Activated naive CD8-positive, alpha-beta T cell treated with anti-CD3 and anti-CD28 coated beads, Interleukin-2, amount 10 ng/mL, durations not matched to agents 7 days and 5 days (primary cell): ENCODE results near the gene AK8. TPM values are rescaled to one million over a fixed set of nuclear protein-coding genes. Genes with fewer than 3 reads are reported as not detected.
"Not testable (repeated sequence)": the region's sequence is repeated elsewhere in the genome, so short reads cannot be mapped to it uniquely, and the experiment has no call there.

Source experiments
- ATAC-seq: fragments of 150-1000 bp; cut with Tn5 transposase; one replicate; pipeline ENCODE4 v1.10.0; 2021; ENCODE audit warnings: low read depth, moderate library complexity
- POLR2A ChIA-PET: fragments of 350-600 bp; sonication (Branson Sonifier 250); formaldehyde crosslinking; loops from one replicate; lab custom pipeline; 2021; ENCODE audit warnings: antibody characterized with exemption; lab: Charles Lee
- DNase-seq: peaks from one replicate; pipeline ENCODE4 v3.0.0; 2021
- H3K27ac Mint-ChIP-seq: one replicate; pipeline ENCODE4 v1.8.0; 2022; ENCODE audit warnings: mild to moderate bottlenecking, mixed read lengths
- H3K27me3 Mint-ChIP-seq: one replicate; pipeline ENCODE4 v1.8.0; 2022; ENCODE audit warnings: mild to moderate bottlenecking, moderate library complexity, mixed read lengths
- H3K36me3 Mint-ChIP-seq: one replicate; pipeline ENCODE4 v1.8.0; 2021; ENCODE audit warnings: mild to moderate bottlenecking, mixed read lengths
- H3K4me1 Mint-ChIP-seq: one replicate; pipeline ENCODE4 v1.8.0; 2021; ENCODE audit warnings: mixed read lengths
- H3K4me3 Mint-ChIP-seq: one replicate; pipeline ENCODE4 v1.8.0; 2022; ENCODE audit warnings: mild to moderate bottlenecking, moderate library complexity, mixed read lengths
- H3K9me3 Mint-ChIP-seq: one replicate; pipeline ENCODE4 v1.8.0; 2021; ENCODE audit warnings: mixed read lengths
- total RNA-seq, 2 experiments: library from RNA; stranded (reverse); gene quantifications; one replicate each; pipeline ENCODE4 v1.2.3, GENCODE V29; 2021

The AK8 gene
- total RNA-seq, 2 experiments from 2014 or later = 0.30 TPM; not detected in 1

DNA sequence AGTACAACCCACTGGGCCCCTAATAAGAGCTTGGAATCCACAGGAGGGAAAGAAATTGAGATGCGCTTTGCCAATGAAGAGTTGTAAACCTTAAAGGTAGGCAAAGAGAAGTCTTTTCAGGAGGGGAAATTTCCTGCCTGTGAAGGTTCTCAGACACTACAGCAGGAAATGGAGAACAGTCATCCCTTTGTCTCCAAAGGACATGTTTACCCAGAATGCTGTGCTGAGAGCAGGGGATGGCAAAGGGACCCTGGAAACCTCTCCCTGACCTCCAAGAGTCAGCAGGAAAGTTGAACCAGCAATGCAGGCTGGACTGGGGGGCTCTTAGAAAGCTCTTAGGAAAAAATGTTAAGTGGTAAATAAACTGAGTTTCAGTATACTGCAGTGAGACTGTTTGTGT lies 103.2 kb downstream of the AK8 start:
- POLR2A ChIA-PET = no interaction called here
- H3K36me3 Mint-ChIP-seq = peaks cover 14% of the 10 kb centered on the region
- no peak for DNase-seq
- no peak for ATAC-seq
- no peaks in the 10 kb centered on the region for H3K9me3 Mint-ChIP-seq
- H3K4me1 Mint-ChIP-seq = peaks cover 18% of the 10 kb centered on the region
- no peak overlapping the region for H3K27ac Mint-ChIP-seq
- H3K27me3 Mint-ChIP-seq = peaks cover 3% of the 10 kb centered on the region
- no peak overlapping the region for H3K4me3 Mint-ChIP-seq

GRCh38 chr9:132773764-132774339 lies 104.2 kb downstream of the AK8 start:
- ATAC-seq = no peak
- no peaks in the 10 kb centered on the region for H3K9me3 Mint-ChIP-seq
- H3K4me3 Mint-ChIP-seq = peak overlapping the region; percentile 23
- no peak for DNase-seq
- peaks cover 14% of the 10 kb centered on the region for H3K36me3 Mint-ChIP-seq
- peak overlapping the region; percentile 59 for H3K27ac Mint-ChIP-seq
- H3K27me3 Mint-ChIP-seq = no peaks in the 10 kb centered on the region
- POLR2A ChIA-PET = interaction anchor here (0.6 kb wide), 1 partner anchor 75 kb away, joined by 3 read pairs; no protein-coding TSS in a partner anchor
- H3K4me1 Mint-ChIP-seq = peaks cover 13% of the 10 kb centered on the region

DNA sequence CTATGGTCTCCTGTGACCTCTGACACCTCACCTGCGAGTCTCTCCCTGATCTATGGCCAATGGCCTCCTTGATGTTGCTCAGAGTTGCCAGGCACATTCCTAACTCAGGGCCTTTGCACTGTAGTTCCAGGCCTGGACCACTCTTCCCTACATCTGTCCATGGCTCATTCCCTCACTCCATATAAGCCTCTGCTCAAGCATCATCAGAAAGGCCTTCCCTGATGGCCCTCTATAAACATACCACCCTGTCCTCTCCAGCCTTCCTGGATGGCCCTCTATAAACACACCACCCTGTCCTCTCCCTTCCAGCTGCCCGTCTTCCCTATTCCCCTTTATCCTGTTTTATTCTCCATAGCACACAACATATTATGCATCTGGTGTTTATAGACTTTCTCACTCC lies 105.0 kb downstream of the AK8 start:
- H3K36me3 Mint-ChIP-seq = peaks cover 14% of the 10 kb centered on the region
- H3K27ac Mint-ChIP-seq = peak overlapping the region; percentile 9
- H3K9me3 Mint-ChIP-seq = no peaks in the 10 kb centered on the region
- no peak overlapping the region for H3K4me3 Mint-ChIP-seq
- peaks cover 17% of the 10 kb centered on the region for H3K4me1 Mint-ChIP-seq
- no peaks in the 10 kb centered on the region for H3K27me3 Mint-ChIP-seq
- ATAC-seq (no peak), DNase-seq (no peak)
- POLR2A ChIA-PET = no interaction called here

DNA sequence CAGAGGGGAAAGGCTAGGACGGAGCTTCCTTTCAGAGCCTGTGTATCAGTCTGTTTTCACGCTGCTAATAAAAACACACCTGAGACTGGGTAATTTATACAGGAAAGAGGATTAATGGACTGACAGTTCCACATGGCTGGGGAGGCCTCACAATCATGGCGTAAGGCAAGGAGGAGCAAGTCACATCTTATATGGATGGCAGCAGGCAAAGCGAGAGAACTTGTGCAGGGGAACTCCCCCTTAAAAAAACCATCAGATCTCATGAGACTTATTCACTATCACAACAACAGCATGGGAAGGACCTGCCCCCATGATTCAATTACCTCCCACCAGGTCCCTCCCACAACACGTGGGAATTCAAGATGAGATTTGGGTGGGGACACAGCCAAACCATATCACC lies 106.3 kb downstream of the AK8 start:
- H3K27ac Mint-ChIP-seq, H3K27me3 Mint-ChIP-seq, H3K9me3 Mint-ChIP-seq, H3K4me3 Mint-ChIP-seq, DNase-seq, POLR2A ChIA-PET, ATAC-seq: not testable (repeated sequence)
- Mint-ChIP-seq H3K36me3 (peaks cover 14% of the 10 kb centered on the region), H3K4me1 (peaks cover 17% of the 10 kb centered on the region)

- no peak overlapping the region for H3K27ac Mint-ChIP-seq
Observed at GRCh38 chr9:132770770-132771310, 107.2 kb downstream of the AK8 start.

DNA sequence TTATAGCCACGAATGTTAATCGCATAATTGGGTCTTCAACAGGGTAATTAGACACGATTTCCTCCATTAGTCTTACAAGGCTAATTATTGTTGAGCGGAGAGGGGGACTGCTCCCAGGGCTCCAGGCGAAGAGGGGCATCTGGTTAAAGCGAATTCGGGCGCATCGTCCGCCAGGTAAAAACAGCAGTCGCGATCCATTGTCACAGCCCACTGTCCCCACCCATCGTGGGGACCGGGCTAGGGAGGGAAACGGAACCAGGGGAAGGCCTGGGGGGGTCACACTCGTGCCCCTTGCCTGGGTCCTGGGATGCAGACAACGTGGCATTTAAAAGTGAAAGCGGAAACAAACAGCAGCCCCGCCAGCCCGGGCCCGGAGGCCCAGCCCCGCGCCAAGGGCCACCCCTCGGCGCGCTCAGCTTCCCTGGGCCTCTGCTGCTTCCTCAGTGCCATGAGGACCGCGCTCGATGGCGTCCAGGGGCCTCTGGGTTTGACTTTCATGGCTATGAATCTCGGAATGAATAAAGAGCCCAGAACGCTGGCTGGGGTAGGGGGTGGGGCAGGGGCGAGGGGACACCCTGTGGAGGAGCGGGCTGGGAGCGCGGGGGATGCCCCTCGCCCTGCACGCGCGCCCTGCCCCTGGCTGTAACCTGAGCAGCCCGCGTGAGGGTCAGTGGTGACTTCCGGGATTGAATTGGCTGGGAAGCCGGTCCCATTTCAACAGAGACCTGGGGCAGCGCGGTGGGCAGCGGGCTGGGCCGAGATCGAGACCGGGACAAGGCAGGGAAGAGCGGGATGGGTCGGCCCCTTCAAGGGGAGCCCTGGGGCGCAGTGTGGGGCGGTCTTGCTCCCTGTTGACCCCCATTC lies 107.9 kb downstream of the AK8 start:
- H3K9me3 Mint-ChIP-seq = no peaks in the 10 kb centered on the region

More at GRCh38 chr9:132770770-132771310, 107.2 kb downstream of the AK8 start:
- ATAC-seq = no peak
- Mint-ChIP-seq H3K4me1 (peaks cover 17% of the 10 kb centered on the region), H3K9me3 (no peaks in the 10 kb centered on the region), H3K27me3 (peaks cover 3% of the 10 kb centered on the region), H3K36me3 (peaks cover 14% of the 10 kb centered on the region), H3K4me3 (peak overlapping the region; percentile 99)
- POLR2A ChIA-PET = interaction anchor here (1.0 to 3.4 kb wide), 6 partner anchors 8 to 416 kb away, joined by 3 to 35 read pairs (median 4); partner anchors contain the start of genes DDX31, GTF3C4 and SETX
- DNase-seq = no peak

GRCh38 chr9:132768932-132769905 lies 108.9 kb downstream of the AK8 start:
- POLR2A ChIA-PET = interaction anchor here (0.5 to 3.4 kb wide), 12 partner anchors 8 to 1499 kb away, joined by 3 to 35 read pairs (median 4); partner anchors contain the start of genes DDX31, GTF3C4, SETX and SPACA9
- H3K36me3 Mint-ChIP-seq = peaks cover 14% of the 10 kb centered on the region
- DNase-seq (peak; percentile 65), ATAC-seq (peak; percentile 62)
- no peaks in the 10 kb centered on the region for H3K9me3 Mint-ChIP-seq
- peak overlapping the region; percentile 99 for H3K4me3 Mint-ChIP-seq
- peak overlapping the region; percentile 99 for H3K27ac Mint-ChIP-seq
- peaks cover 15% of the 10 kb centered on the region for H3K4me1 Mint-ChIP-seq
- peaks cover 4% of the 10 kb centered on the region for H3K27me3 Mint-ChIP-seq

More for the DNA sequence above, 107.9 kb downstream of the AK8 start:
- ATAC-seq = peak; percentile 85
- Mint-ChIP-seq H3K4me1 (peaks cover 17% of the 10 kb centered on the region), H3K4me3 (peak overlapping the region; percentile 99), H3K27me3 (peaks cover 3% of the 10 kb centered on the region), H3K36me3 (peaks cover 14% of the 10 kb centered on the region), H3K27ac (peak overlapping the region; percentile 99)
- POLR2A ChIA-PET = interaction anchor here (0.7 to 3.4 kb wide), 9 partner anchors 8 to 416 kb away, joined by 3 to 35 read pairs (median 3); partner anchors contain the start of genes DDX31, GTF3C4, SETX and SPACA9
- peak; percentile 79 for DNase-seq

- no peaks in the 10 kb centered on the region for H3K36me3 Mint-ChIP-seq
- no peaks in the 10 kb centered on the region for H3K9me3 Mint-ChIP-seq
- H3K27me3 Mint-ChIP-seq = peaks cover 23% of the 10 kb centered on the region
- H3K4me3 Mint-ChIP-seq = no peak overlapping the region
- DNase-seq = no peak
- peaks cover under 1% of the 10 kb centered on the region for H3K4me1 Mint-ChIP-seq
- POLR2A ChIA-PET = no interaction called here
- no peak overlapping the region for H3K27ac Mint-ChIP-seq
- no peak for ATAC-seq
Observed at GRCh38 chr9:132763574-132763973, 114.5 kb downstream of the AK8 start.

GRCh38 chr9:132762896-132763295 lies 115.2 kb downstream of the AK8 start:
- Mint-ChIP-seq H3K9me3 (no peaks in the 10 kb centered on the region), H3K4me1 (no peaks in the 10 kb centered on the region), H3K27ac (no peak overlapping the region), H3K27me3 (peaks cover 30% of the 10 kb centered on the region), H3K4me3 (no peak overlapping the region), H3K36me3 (no peaks in the 10 kb centered on the region)
- ATAC-seq (no peak), DNase-seq (no peak)
- POLR2A ChIA-PET = no interaction called here

DNA sequence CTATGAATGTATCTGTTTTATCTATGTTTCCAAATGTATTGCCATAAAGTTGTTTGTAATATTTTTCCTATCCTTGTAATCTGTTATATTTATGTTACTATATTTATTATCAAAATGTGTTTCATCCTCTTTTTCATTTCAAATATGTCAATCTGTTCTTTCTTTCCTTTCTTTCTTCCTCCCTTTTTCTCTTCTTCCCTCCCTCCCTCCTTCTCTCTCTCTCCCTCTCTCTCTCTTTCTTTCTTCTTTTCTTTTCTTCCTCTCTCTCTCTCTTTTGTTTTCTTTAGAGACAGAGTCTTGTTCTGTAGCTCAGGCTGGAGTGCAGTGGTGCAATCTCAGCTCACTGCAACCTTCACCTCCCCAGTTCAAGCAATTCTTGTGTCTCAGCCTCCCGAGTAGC lies 116.5 kb downstream of the AK8 start:
- Mint-ChIP-seq H3K27me3 (peaks cover 30% of the 10 kb centered on the region), H3K4me1 (no peaks in the 10 kb centered on the region), H3K36me3 (no peaks in the 10 kb centered on the region), H3K27ac (no peak overlapping the region), H3K4me3 (no peak overlapping the region), H3K9me3 (no peaks in the 10 kb centered on the region)
- DNase-seq (no peak), ATAC-seq (no peak)
- POLR2A ChIA-PET = interaction anchor here (0.7 kb wide), 1 partner anchor 8 kb away, joined by 6 read pairs; no protein-coding TSS in a partner anchor

DNA sequence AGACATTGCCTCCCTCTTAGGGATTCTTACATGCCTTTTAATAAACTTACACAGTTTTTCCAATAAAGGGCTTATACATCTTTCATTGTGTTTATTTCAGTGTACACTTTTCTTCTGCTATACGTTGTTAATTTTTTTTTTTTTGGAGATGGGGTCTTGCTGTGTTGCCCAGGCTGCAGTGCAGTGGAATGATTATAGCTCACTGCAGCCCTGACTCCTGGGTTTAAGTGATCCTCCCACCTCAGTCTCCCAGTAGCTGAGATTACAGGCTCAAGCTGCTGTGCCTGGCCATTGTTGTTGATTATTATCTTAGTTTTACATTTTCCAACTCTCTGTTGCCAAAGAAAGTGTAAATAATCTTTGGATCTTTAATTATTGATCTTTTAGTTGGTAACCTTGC lies 118.0 kb downstream of the AK8 start:
- peaks cover 28% of the 10 kb centered on the region for H3K27me3 Mint-ChIP-seq
- no peaks in the 10 kb centered on the region for H3K36me3 Mint-ChIP-seq
- H3K27ac Mint-ChIP-seq = no peak overlapping the region
- ATAC-seq = no peak
- no peak overlapping the region for H3K4me3 Mint-ChIP-seq
- H3K9me3 Mint-ChIP-seq = no peaks in the 10 kb centered on the region
- H3K4me1 Mint-ChIP-seq = no peaks in the 10 kb centered on the region
- POLR2A ChIA-PET = no interaction called here
- DNase-seq = no peak

DNA sequence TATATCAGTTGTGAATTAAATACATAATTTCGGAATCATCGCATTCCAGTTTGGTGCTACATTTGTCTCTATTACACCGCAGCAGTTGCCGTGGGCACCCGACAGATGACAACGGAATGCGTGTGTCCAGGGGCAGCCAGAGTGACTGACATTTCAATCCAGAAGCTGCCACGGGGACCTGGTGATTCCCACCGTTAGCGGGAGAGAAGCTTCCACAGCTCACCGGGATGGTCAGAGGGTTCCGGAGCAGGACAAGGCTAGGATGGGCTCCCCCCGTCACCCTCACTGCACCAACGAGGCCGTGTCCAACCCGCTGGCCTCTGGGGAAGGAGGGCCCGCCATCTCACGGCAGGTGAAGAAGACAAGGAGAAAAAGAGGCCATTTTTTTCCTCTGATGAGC lies 121.1 kb downstream of the AK8 start:
- Mint-ChIP-seq H3K4me3 (no peak overlapping the region), H3K4me1 (no peaks in the 10 kb centered on the region)

More for the DNA sequence above, 121.1 kb downstream of the AK8 start:
- H3K9me3 Mint-ChIP-seq = no peaks in the 10 kb centered on the region
- peaks cover 37% of the 10 kb centered on the region for H3K27me3 Mint-ChIP-seq
- no peaks in the 10 kb centered on the region for H3K36me3 Mint-ChIP-seq
- DNase-seq (no peak), ATAC-seq (no peak)
- no peak overlapping the region for H3K27ac Mint-ChIP-seq
- POLR2A ChIA-PET = no interaction called here
